ENCODE measurements around the gene ARHGAP26.

Gene ARHGAP26

DNA sequence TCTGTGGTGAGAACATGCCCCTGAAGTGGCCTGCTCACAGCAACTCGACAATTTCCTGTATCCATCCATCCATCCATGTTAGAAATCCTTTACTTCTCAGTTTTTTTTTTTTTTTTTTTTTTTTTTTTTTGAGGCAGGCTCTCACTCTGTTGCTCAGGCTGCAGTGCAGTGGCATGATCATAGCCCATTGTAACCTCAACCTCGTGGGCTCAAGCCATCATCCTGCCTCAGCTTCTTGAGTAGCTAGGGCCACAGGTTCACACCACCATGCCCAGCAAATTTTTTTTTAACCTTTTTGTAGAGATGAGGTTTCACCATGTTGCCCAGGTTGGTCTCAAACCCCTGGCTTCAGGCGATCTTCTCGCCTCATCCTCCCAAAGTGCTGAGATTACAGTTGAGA is 259.1 kb downstream of the ARHGAP26 start:
- Histone ChIP-seq H3K27ac (ENCODE audit: insufficient read depth, low read depth, low read length, poor library complexity, severe bottlenecking) (no peak overlapping the region), H3K27me3 (ENCODE audit: control insufficient read depth, insufficient read depth, low read length, poor library complexity, severe bottlenecking) (no peaks in the 10 kb centered on the region), H3K36me3 (ENCODE audit: control insufficient read depth, insufficient read depth, low read length) (no peaks in the 10 kb centered on the region), H3K4me3 (ENCODE audit: insufficient read depth, low read depth, low read length) (no peak overlapping the region), H3K4me1 (ENCODE audit: control insufficient read depth, insufficient read depth, low read length) (peaks cover 3% of the 10 kb centered on the region), H3K9me3 (ENCODE audit: control insufficient read depth, low read length) (no peaks in the 10 kb centered on the region)
- 93% methylated on average over 4 of the region's 4 CpGs for WGBS, 2 experiments

DNA sequence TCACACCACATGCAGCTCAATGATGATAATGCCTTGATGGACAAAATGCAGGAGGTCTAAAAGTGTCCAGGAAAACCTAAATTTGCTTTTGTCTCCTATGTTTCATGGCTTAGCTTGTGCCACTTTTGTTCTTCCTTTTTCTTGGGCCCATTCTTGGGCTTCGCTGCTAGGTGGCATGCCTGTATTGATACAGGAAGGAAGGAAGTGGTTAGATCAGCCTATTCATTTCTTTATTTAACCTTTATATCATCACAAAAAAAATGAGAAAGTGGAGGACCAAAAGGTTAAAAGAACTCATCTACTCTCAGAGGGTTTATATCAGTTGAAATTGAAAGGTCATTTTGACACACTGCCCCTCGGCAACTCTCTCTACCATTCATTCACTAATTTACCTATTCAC is 260.2 kb downstream of the ARHGAP26 start:
- Histone ChIP-seq H3K9me3 (ENCODE audit: control insufficient read depth, low read length) (no peaks in the 10 kb centered on the region), H3K36me3 (ENCODE audit: control insufficient read depth, insufficient read depth, low read length) (no peaks in the 10 kb centered on the region), H3K27me3 (ENCODE audit: control insufficient read depth, insufficient read depth, low read length, poor library complexity, severe bottlenecking) (no peaks in the 10 kb centered on the region), H3K4me3 (ENCODE audit: insufficient read depth, low read depth, low read length) (no peak overlapping the region), H3K4me1 (ENCODE audit: control insufficient read depth, insufficient read depth, low read length) (peaks cover 2% of the 10 kb centered on the region), H3K27ac (ENCODE audit: insufficient read depth, low read depth, low read length, poor library complexity, severe bottlenecking) (no peak overlapping the region)
- 100% methylated on average over 1 to 2 of the region's 2 CpGs for WGBS, 2 experiments

DNA sequence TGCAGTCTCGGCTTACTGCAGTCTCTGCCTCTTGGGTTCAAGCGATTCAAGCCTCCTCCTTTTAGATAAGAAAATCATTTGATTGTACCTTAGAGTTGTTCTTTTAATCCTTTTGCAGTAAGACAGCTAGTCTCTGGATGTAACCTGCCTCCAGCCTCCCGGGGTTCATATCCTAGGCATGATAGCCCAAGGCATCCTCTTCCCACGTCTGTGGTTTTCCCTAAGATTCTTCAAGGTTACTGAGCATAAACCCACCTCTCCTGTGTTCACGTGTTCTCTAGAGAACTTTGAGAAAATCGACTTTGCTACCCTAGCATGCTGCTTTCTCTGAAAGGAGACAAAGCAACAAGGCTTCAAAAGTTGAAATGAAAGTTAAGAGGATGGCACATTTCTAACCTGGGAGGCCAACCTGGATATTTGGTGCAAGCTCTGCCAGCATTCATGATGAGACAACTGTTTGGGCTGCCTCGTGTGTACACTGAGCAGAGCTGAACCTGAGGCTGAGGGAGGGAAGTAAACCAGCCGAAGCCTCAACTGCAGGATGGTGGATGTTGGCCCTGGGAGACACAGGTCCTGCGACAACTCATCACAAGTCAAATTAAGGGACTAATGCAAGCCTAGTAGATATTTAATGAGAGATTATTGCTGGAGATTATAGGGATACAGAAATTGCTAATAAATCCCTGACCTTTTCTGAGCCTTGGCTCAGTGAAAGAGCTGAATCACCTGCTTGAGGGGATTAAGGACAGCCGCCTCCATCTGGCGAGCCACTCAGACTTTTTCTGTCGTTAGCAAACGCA is 261.8 kb downstream of the ARHGAP26 start:
- 79 to 89% methylated on average over 13 of the region's 13 CpGs for WGBS, 2 experiments
- no peak overlapping the region for H3K27ac ChIP-seq (ENCODE audit: insufficient read depth, low read depth, low read length, poor library complexity, severe bottlenecking)

DNA sequence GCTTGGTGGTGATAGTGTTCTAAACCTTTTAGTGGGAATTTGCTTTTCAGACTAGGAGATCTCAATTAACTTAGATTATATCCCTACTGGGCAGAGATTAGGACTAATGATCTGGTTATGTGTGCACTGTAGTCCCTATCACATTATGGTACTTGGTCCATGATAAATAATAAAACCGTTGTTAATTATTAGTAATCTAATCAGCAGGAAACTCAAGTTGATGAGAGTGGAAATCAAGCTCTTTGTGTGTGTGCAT is 262.3 kb downstream of the ARHGAP26 start:
- no peaks in the 10 kb centered on the region for H3K27me3 ChIP-seq (ENCODE audit: control insufficient read depth, insufficient read depth, low read length, poor library complexity, severe bottlenecking)
- peaks cover 8% of the 10 kb centered on the region for H3K4me1 ChIP-seq (ENCODE audit: control insufficient read depth, insufficient read depth, low read length)
- 92 to 97% methylated on average over 1 of the region's 1 CpG for WGBS, 2 experiments
- no peaks in the 10 kb centered on the region for H3K36me3 ChIP-seq (ENCODE audit: control insufficient read depth, insufficient read depth, low read length)
- no peaks in the 10 kb centered on the region for H3K9me3 ChIP-seq (ENCODE audit: control insufficient read depth, low read length)
- no peak overlapping the region for H3K27ac ChIP-seq (ENCODE audit: insufficient read depth, low read depth, low read length, poor library complexity, severe bottlenecking)
- H3K4me3 ChIP-seq (ENCODE audit: insufficient read depth, low read depth, low read length) = no peak overlapping the region

More for the DNA sequence above, 261.8 kb downstream of the ARHGAP26 start:
- Histone ChIP-seq H3K4me3 (ENCODE audit: insufficient read depth, low read depth, low read length) (no peak overlapping the region), H3K4me1 (ENCODE audit: control insufficient read depth, insufficient read depth, low read length) (peaks cover 3% of the 10 kb centered on the region), H3K27me3 (ENCODE audit: control insufficient read depth, insufficient read depth, low read length, poor library complexity, severe bottlenecking) (no peaks in the 10 kb centered on the region), H3K36me3 (ENCODE audit: control insufficient read depth, insufficient read depth, low read length) (no peaks in the 10 kb centered on the region), H3K9me3 (ENCODE audit: control insufficient read depth, low read length) (no peaks in the 10 kb centered on the region)

DNA sequence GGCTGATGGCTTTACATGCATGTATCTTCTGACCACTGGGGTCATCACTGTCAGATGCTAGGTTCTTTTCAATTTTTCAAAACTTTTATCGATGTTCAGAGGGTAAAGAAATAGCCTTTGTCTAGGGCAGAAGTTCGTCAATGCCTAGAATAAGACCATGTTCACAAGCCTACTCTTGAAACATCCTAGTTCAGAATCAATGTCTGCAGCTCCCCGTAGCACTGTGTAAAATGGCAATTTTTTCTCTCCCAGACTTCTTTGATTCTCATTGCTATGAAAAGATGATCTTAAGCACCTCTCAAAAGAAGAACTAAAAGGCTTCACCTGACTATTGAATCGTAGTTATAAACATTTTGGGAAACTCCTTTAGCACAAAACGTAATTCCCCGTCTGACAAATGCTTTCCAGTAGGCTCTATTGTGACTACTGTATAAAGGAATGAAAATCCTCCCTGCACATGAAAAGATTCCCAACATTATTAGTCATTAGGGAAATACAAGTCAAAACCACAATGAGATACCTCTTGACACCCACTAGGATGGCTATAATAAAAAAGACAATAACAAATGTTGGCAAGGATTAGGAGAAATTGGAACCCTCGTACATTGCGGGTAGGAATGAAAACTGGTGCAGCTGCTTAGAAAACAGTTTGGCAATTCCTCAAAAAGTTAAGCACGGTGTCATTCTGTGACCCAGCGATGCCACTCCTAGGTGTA is 263.5 kb downstream of the ARHGAP26 start:
- Histone ChIP-seq H3K9me3 (ENCODE audit: control insufficient read depth, low read length) (no peaks in the 10 kb centered on the region), H3K27me3 (ENCODE audit: control insufficient read depth, insufficient read depth, low read length, poor library complexity, severe bottlenecking) (no peaks in the 10 kb centered on the region), H3K27ac (ENCODE audit: insufficient read depth, low read depth, low read length, poor library complexity, severe bottlenecking) (no peak overlapping the region), H3K4me1 (ENCODE audit: control insufficient read depth, insufficient read depth, low read length) (peaks cover 8% of the 10 kb centered on the region), H3K4me3 (ENCODE audit: insufficient read depth, low read depth, low read length) (no peak overlapping the region), H3K36me3 (ENCODE audit: control insufficient read depth, insufficient read depth, low read length) (no peaks in the 10 kb centered on the region)
- 77 to 78% methylated on average over 9 to 10 of the region's 10 CpGs for WGBS, 2 experiments

DNA sequence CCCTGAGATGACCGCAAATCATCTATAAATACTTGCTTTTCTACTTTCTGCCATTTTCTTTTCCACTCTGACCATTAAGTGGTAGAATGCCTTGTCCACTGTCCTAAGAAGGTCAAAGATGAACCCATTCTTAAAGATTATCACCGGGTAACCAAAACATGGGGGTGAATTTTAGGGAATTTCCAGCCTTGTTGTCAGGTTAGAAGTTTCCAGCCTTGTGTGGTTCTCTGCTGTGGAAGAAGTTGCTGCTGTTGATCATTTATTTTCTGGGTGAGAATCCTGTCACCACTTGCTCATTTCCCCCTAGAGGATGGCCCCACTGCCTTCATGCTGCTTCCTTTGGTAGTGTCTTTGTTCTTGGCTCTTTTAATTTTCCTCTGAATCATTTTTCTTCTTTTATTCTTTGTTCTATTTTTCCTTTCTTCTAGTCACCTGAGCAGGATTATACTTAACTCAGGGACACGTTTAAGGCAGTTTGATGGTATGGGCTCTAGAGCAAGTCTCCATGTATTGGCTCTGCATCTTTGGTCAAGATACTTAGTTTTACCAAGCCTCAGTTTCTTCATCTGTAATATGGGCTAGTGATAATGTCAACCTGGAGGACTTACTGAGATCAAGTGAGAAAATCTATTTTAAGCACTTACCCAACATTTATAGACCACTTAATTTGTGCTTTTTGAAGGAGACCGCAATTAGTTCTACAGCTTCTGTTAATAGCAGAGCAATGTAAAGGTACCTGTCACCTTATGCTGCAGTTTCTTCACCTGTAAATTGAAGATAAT is 266.2 kb downstream of the ARHGAP26 start:
- Histone ChIP-seq H3K36me3 (ENCODE audit: control insufficient read depth, insufficient read depth, low read length) (no peaks in the 10 kb centered on the region), H3K4me3 (ENCODE audit: insufficient read depth, low read depth, low read length) (no peak overlapping the region), H3K27ac (ENCODE audit: insufficient read depth, low read depth, low read length, poor library complexity, severe bottlenecking) (no peak overlapping the region), H3K27me3 (ENCODE audit: control insufficient read depth, insufficient read depth, low read length, poor library complexity, severe bottlenecking) (no peaks in the 10 kb centered on the region), H3K9me3 (ENCODE audit: control insufficient read depth, low read length) (no peaks in the 10 kb centered on the region), H3K4me1 (ENCODE audit: control insufficient read depth, insufficient read depth, low read length) (peaks cover 8% of the 10 kb centered on the region)
- 86 to 91% methylated on average over 4 of the region's 4 CpGs for WGBS, 2 experiments

DNA sequence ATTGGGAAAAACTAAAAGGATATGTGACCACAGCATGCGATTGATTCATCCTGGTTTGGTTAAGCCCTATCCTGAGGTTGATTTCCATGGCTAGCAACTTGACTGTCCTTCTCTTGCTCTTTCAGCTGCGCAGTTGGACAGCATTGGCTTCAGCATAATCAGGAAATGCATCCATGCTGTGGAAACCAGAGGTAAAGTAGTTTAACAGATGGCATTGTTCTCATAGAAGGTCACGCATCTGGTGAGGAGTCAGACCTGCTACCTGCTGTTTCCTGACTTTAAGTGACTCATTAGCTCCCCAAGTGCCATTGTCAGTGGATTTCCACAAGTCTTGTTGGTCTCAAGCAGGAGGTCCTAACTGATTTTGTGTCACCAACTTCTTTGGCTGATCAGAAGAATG is 266.9 kb downstream of the ARHGAP26 start:
- Histone ChIP-seq H3K4me3 (ENCODE audit: insufficient read depth, low read depth, low read length) (no peak overlapping the region), H3K27me3 (ENCODE audit: control insufficient read depth, insufficient read depth, low read length, poor library complexity, severe bottlenecking) (no peaks in the 10 kb centered on the region), H3K36me3 (ENCODE audit: control insufficient read depth, insufficient read depth, low read length) (no peaks in the 10 kb centered on the region), H3K4me1 (ENCODE audit: control insufficient read depth, insufficient read depth, low read length) (peaks cover 5% of the 10 kb centered on the region), H3K27ac (ENCODE audit: insufficient read depth, low read depth, low read length, poor library complexity, severe bottlenecking) (no peak overlapping the region), H3K9me3 (ENCODE audit: control insufficient read depth, low read length) (no peaks in the 10 kb centered on the region)
- WGBS, 2 experiments = 17 to 19% methylated on average over 3 of the region's 3 CpGs

DNA sequence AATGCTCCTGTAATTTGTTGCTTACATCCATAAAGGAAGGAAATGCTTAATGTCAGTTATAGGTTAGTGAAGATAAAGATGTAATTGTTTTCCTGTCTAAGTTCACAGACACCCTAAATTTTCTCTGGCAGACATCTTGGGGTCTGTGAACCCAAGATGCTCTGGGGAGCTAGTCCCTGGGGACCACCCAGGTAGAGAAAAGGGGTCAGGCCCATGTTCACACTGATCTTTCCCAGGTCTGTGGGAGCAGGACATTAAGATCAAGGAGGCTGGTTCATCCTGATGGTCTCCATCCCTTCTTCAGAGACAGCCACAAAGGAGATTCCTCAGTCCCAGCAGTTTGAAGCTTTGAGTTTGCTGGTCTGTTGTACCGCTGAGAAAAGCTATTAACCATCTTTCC is 267.5 kb downstream of the ARHGAP26 start:
- Histone ChIP-seq H3K27me3 (ENCODE audit: control insufficient read depth, insufficient read depth, low read length, poor library complexity, severe bottlenecking) (no peaks in the 10 kb centered on the region), H3K4me3 (ENCODE audit: insufficient read depth, low read depth, low read length) (no peak overlapping the region), H3K27ac (ENCODE audit: insufficient read depth, low read depth, low read length, poor library complexity, severe bottlenecking) (no peak overlapping the region), H3K4me1 (ENCODE audit: control insufficient read depth, insufficient read depth, low read length) (peaks cover 5% of the 10 kb centered on the region), H3K36me3 (ENCODE audit: control insufficient read depth, insufficient read depth, low read length) (no peaks in the 10 kb centered on the region), H3K9me3 (ENCODE audit: control insufficient read depth, low read length) (no peaks in the 10 kb centered on the region)
- WGBS, 2 experiments = 55 to 68% methylated on average over 1 of the region's 1 CpG

DNA sequence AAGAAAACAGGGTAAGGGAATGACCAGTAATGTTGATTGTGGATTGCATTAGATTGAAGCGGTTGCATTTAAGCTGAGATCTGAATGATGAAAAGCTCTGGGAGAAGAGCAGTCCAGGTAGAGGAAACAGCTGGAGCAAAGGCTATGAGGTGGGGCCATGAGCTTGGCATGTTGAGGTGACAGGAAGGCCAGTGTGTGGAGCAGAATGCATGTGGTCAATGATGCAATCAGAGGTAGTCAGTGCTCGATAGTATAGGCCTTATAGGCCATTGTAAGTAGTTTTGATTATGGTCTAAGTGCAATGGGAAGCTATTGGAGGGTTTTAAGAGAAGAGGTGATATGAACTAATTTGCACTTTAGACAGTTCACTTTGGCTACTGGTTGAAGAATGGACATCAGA is 270.4 kb downstream of the ARHGAP26 start:
- 93 to 96% methylated on average over 2 of the region's 2 CpGs for WGBS, 2 experiments
- H3K27ac ChIP-seq (ENCODE audit: insufficient read depth, low read depth, low read length, poor library complexity, severe bottlenecking) = no peak overlapping the region
- H3K4me3 ChIP-seq (ENCODE audit: insufficient read depth, low read depth, low read length) = no peak overlapping the region
- H3K36me3 ChIP-seq (ENCODE audit: control insufficient read depth, insufficient read depth, low read length) = no peaks in the 10 kb centered on the region
- H3K9me3 ChIP-seq (ENCODE audit: control insufficient read depth, low read length) = no peaks in the 10 kb centered on the region
- peaks cover 5% of the 10 kb centered on the region for H3K4me1 ChIP-seq (ENCODE audit: control insufficient read depth, insufficient read depth, low read length)
- H3K27me3 ChIP-seq (ENCODE audit: control insufficient read depth, insufficient read depth, low read length, poor library complexity, severe bottlenecking) = no peaks in the 10 kb centered on the region

DNA sequence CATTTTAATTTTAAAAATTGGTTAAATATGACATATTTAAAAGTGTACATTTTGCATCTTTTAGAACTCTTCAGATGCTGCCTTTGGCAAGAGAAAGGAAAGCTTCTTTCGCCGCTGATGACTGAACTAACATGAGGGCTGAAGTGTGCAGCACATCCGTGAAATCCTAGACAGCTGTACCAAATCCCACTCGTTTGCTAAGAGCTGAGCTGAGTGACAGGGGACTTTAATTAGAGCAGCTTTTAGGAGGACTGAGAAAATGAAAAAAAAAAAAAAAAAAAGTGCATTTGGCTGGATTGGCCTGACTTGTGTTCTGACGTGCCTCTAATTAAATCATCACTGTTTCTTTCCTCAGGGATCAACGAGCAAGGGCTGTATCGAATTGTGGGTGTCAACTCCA is 271.3 kb downstream of the ARHGAP26 start:
- H3K4me1 ChIP-seq (ENCODE audit: control insufficient read depth, insufficient read depth, low read length) = peaks cover 5% of the 10 kb centered on the region

More for the DNA sequence above, 271.3 kb downstream of the ARHGAP26 start:
- H3K9me3 ChIP-seq (ENCODE audit: control insufficient read depth, low read length) = no peaks in the 10 kb centered on the region
- WGBS, 2 experiments = 92 to 96% methylated on average over 7 of the region's 7 CpGs
- H3K27ac ChIP-seq (ENCODE audit: insufficient read depth, low read depth, low read length, poor library complexity, severe bottlenecking) = no peak overlapping the region
- no peak overlapping the region for H3K4me3 ChIP-seq (ENCODE audit: insufficient read depth, low read depth, low read length)
- no peaks in the 10 kb centered on the region for H3K36me3 ChIP-seq (ENCODE audit: control insufficient read depth, insufficient read depth, low read length)
- no peaks in the 10 kb centered on the region for H3K27me3 ChIP-seq (ENCODE audit: control insufficient read depth, insufficient read depth, low read length, poor library complexity, severe bottlenecking)
